Renal cortical epithelial cell (primary cell): Measurements from ENCODE around the gene SMIM33. TPM values are rescaled to one million over a fixed set of nuclear protein-coding genes. Genes with fewer than 3 reads are reported as not detected.

ENCODE experiments used
- total RNA-seq: library from RNA; depleted of rRNA; stranded (reverse); fragments of >200 nt; gene quantifications from 2 replicates; pipeline ENCODE4 v1.2.3, GENCODE V29; 2014

SMIM33 gene
- total RNA-seq, 1 donor from 2014 or later, result not detected

Other genes with a start within 250 kb of the SMIM33 start
- gene MATR3, start 177.3 kb upstream of the SMIM33 start, total RNA-seq, result 280 and 486 TPM in 2 replicates
- gene PAIP2, start 129.2 kb upstream of the SMIM33 start, total RNA-seq, result 62.3 and 110 TPM in 2 replicates
- 1.4 and 3.0 TPM in 2 replicates for gene SLC23A1, start 87.7 kb upstream of the SMIM33 start, total RNA-seq
- gene MZB1, start 81.1 kb upstream of the SMIM33 start, total RNA-seq, result not detected in 2 replicates
- gene PROB1, start 75.9 kb upstream of the SMIM33 start, total RNA-seq, result 0.52 and 2.8 TPM in 2 replicates
- gene SPATA24, start 66.9 kb upstream of the SMIM33 start, total RNA-seq, result 6.6 and 6.9 TPM in 2 replicates
- gene DNAJC18, start 31.5 kb upstream of the SMIM33 start, total RNA-seq, result 6.3 and 11.1 TPM in 2 replicates
- gene ECSCR, start 8.3 kb upstream of the SMIM33 start, total RNA-seq, result 0.17 and 0.40 TPM in 2 replicates
- 12.4 and 15.5 TPM in 2 replicates for gene STING1, start 11.8 kb downstream of the SMIM33 start, total RNA-seq
- gene UBE2D2, start 90.3 kb downstream of the SMIM33 start, total RNA-seq, result 78.2 and 86.7 TPM in 2 replicates
- 187 and 252 TPM in 2 replicates for gene CXXC5, start 177.3 kb downstream of the SMIM33 start, total RNA-seq